ENCODE measurements around the gene ZNF669.
"Not testable (repeated sequence)": the region's sequence is repeated elsewhere in the genome, so short reads cannot be mapped to it uniquely, and the experiment has no call there.

DNA sequence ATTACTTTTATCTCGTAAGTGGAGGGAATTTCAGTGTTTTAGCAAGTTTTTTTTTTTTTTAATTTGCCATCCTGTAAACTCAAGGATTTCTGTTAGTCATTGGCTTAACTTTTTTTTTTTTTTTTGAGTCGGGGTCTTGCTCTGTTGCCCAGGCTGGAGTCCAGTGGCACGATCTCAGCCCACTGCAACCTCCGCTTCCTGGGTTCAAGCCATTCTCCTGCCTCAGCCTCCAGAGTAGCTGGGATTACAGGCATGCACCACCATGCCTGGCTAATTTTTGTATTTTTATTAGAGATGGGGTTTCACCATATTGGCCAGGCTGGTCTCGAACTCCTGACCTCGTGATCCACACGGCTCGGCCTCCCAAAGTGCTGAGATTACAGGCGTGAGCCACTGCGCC lies 43.0 kb upstream of the ZNF669 start:
- TF ChIP-seq, protein P1, sequence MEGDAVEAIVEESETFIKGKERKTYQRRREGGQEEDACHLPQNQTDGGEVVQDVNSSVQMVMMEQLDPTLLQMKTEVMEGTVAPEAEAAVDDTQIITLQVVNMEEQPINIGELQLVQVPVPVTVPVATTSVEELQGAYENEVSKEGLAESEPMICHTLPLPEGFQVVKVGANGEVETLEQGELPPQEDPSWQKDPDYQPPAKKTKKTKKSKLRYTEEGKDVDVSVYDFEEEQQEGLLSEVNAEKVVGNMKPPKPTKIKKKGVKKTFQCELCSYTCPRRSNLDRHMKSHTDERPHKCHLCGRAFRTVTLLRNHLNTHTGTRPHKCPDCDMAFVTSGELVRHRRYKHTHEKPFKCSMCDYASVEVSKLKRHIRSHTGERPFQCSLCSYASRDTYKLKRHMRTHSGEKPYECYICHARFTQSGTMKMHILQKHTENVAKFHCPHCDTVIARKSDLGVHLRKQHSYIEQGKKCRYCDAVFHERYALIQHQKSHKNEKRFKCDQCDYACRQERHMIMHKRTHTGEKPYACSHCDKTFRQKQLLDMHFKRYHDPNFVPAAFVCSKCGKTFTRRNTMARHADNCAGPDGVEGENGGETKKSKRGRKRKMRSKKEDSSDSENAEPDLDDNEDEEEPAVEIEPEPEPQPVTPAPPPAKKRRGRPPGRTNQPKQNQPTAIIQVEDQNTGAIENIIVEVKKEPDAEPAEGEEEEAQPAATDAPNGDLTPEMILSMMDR (conservative IDR thresholded peaks at IDR 0.05; ENCODE audit: low read depth in 2 of 2), result not testable (repeated sequence)
- TF ChIP-seq EZH2 (IDR thresholded peaks at IDR 0.05; ENCODE audit: low read depth, unreplicated experiment), result not testable (repeated sequence)
- TF ChIP-seq, protein P2, sequence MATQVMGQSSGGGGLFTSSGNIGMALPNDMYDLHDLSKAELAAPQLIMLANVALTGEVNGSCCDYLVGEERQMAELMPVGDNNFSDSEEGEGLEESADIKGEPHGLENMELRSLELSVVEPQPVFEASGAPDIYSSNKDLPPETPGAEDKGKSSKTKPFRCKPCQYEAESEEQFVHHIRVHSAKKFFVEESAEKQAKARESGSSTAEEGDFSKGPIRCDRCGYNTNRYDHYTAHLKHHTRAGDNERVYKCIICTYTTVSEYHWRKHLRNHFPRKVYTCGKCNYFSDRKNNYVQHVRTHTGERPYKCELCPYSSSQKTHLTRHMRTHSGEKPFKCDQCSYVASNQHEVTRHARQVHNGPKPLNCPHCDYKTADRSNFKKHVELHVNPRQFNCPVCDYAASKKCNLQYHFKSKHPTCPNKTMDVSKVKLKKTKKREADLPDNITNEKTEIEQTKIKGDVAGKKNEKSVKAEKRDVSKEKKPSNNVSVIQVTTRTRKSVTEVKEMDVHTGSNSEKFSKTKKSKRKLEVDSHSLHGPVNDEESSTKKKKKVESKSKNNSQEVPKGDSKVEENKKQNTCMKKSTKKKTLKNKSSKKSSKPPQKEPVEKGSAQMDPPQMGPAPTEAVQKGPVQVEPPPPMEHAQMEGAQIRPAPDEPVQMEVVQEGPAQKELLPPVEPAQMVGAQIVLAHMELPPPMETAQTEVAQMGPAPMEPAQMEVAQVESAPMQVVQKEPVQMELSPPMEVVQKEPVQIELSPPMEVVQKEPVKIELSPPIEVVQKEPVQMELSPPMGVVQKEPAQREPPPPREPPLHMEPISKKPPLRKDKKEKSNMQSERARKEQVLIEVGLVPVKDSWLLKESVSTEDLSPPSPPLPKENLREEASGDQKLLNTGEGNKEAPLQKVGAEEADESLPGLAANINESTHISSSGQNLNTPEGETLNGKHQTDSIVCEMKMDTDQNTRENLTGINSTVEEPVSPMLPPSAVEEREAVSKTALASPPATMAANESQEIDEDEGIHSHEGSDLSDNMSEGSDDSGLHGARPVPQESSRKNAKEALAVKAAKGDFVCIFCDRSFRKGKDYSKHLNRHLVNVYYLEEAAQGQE (IDR thresholded peaks at IDR 0.05; ENCODE audit: unreplicated experiment), result not testable (repeated sequence)
